GM18517 (cell line): Measurements from ENCODE around the gene PPARD.
"Not testable (repeated sequence)": the region's sequence is repeated elsewhere in the genome, so short reads cannot be mapped to it uniquely, and the experiment has no call there.

Experiments
- ATAC-seq: cut with Tn5 transposase; IDR thresholded peaks from one replicate; pipeline ENCODE4 v1.9.1; 2021; ENCODE audit warnings: mild to moderate bottlenecking, moderate library complexity; ENCODE audit not compliant: unreplicated experiment

The PPARD gene

GRCh38 chr6:35312076-35312800 lies 30.1 kb upstream of the PPARD start:
- ATAC-seq = no peak

- ATAC-seq = no peak
Observed at GRCh38 chr6:35312807-35313206, 29.6 kb upstream of the PPARD start.

GRCh38 chr6:35317483-35318195 lies 24.7 kb upstream of the PPARD start:
- ATAC-seq = no peak

GRCh38 chr6:35318196-35319171 lies 23.9 kb upstream of the PPARD start:
- no peak for ATAC-seq

- no peak for ATAC-seq
Observed at GRCh38 chr6:35319346-35320030, 22.9 kb upstream of the PPARD start.

- ATAC-seq = no peak
Observed at GRCh38 chr6:35320031-35320410, 22.3 kb upstream of the PPARD start.

GRCh38 chr6:35321091-35321490 lies 21.3 kb upstream of the PPARD start:
- ATAC-seq = no peak

- ATAC-seq = no peak
Observed at GRCh38 chr6:35327349-35328027, 14.9 kb upstream of the PPARD start.

- ATAC-seq = no peak
Observed at GRCh38 chr6:35328108-35328723, 14.1 kb upstream of the PPARD start.

GRCh38 chr6:35328965-35329364 lies 13.4 kb upstream of the PPARD start:
- not testable (repeated sequence) for ATAC-seq

GRCh38 chr6:35330541-35331119 lies 11.7 kb upstream of the PPARD start:
- no peak for ATAC-seq

- ATAC-seq = not testable (repeated sequence)
Observed at GRCh38 chr6:35332074-35332887, 10.1 kb upstream of the PPARD start.

- ATAC-seq = no peak
Observed at GRCh38 chr6:35341557-35341956, 801 bp upstream of the PPARD start.

GRCh38 chr6:35343092-35343834 lies 905 bp downstream of the PPARD start:
- no peak for ATAC-seq

- no peak for ATAC-seq
Observed at GRCh38 chr6:35343835-35344550, 1.6 kb downstream of the PPARD start.

- ATAC-seq = no peak
Observed at GRCh38 chr6:35351422-35351821, 9.1 kb downstream of the PPARD start.

GRCh38 chr6:35352735-35353134 lies 10.4 kb downstream of the PPARD start:
- ATAC-seq = no peak
